KG1 (cell line): ENCODE results near the gene PAX2.

Experiments
- DNase-seq: peaks from one replicate; lab custom pipeline; 2025; lab: John Stamatoyannopoulos, UW

PAX2 gene

GRCh38 chr10:100791369-100792058, 46.1 kb downstream of the PAX2 start:
- no peak for DNase-seq

GRCh38 chr10:100792574-100792973, 47.2 kb downstream of the PAX2 start:
- no peak for DNase-seq

- DNase-seq = no peak
Observed at GRCh38 chr10:100793055-100793454, 47.7 kb downstream of the PAX2 start.

GRCh38 chr10:100799881-100800280, 54.5 kb downstream of the PAX2 start:
- DNase-seq = no peak

GRCh38 chr10:100800931-100801330, 55.5 kb downstream of the PAX2 start:
- DNase-seq = no peak

GRCh38 chr10:100802196-100802595, 56.8 kb downstream of the PAX2 start:
- no peak for DNase-seq

GRCh38 chr10:100802607-100803006, 57.2 kb downstream of the PAX2 start:
- no peak for DNase-seq

GRCh38 chr10:100803492-100803891, 58.1 kb downstream of the PAX2 start:
- DNase-seq = no peak

GRCh38 chr10:100803908-100804307, 58.5 kb downstream of the PAX2 start:
- DNase-seq = no peak

- no peak for DNase-seq
Observed at GRCh38 chr10:100805543-100806355, 60.4 kb downstream of the PAX2 start.

GRCh38 chr10:100806356-100806645, 60.9 kb downstream of the PAX2 start:
- DNase-seq = no peak

GRCh38 chr10:100807241-100807951, 62.0 kb downstream of the PAX2 start:
- DNase-seq = no peak

GRCh38 chr10:100808876-100809275, 63.5 kb downstream of the PAX2 start:
- no peak for DNase-seq

GRCh38 chr10:100810091-100810834, 64.9 kb downstream of the PAX2 start:
- no peak for DNase-seq

- DNase-seq = no peak
Observed at GRCh38 chr10:100810835-100811116, 65.4 kb downstream of the PAX2 start.

- no peak for DNase-seq
Observed at GRCh38 chr10:100811261-100811660, 65.9 kb downstream of the PAX2 start.

GRCh38 chr10:100811752-100812750, 66.7 kb downstream of the PAX2 start:
- DNase-seq = no peak

- no peak for DNase-seq
Observed at GRCh38 chr10:100812978-100813377, 67.6 kb downstream of the PAX2 start.

- DNase-seq = no peak
Observed at GRCh38 chr10:100814751-100815474, 69.5 kb downstream of the PAX2 start.

- no peak for DNase-seq
Observed at GRCh38 chr10:100816671-100817070, 71.3 kb downstream of the PAX2 start.
